ENCODE measurements around the gene CHD1.

The CHD1 gene

GRCh38 chr5:98810206-98810605, 118.6 kb downstream of the CHD1 start:
- DNase-seq (ENCODE audit: low spot score) = no peak

- no peak for DNase-seq (ENCODE audit: low spot score)
These were observed 121.0 kb downstream of the CHD1 start for GRCh38 chr5:98807806-98808205.

GRCh38 chr5:98805070-98805469, 123.7 kb downstream of the CHD1 start:
- no peak for DNase-seq (ENCODE audit: low spot score)

- no peak for DNase-seq (ENCODE audit: low spot score)
These were observed 124.7 kb downstream of the CHD1 start for GRCh38 chr5:98804066-98804465.

Data from CD4-positive, alpha-beta T cell treated with Interleukin-15 for 4 hours (primary cell).